H1 (cell line): ENCODE measurements around the gene SLC38A10. TPM values are rescaled to one million over a fixed set of nuclear protein-coding genes. Genes with fewer than 3 reads are reported as not detected.

Source experiments
- GABPA ChIP-seq: IDR thresholded peaks from 2 replicates; pipeline ENCODE4 v1.6.1; 2011; ENCODE audit warnings: mild to moderate bottlenecking, low read length, moderate library complexity, borderline replicate concordance; ENCODE audit not compliant: insufficient read depth
- POLR2A ChIP-seq, 2 experiments: IDR thresholded peaks; 1 replicate in 1 of 2; 2 replicates in 1 of 2; pipeline ENCODE4 v1.6.1; 2011; ENCODE audit warnings: low read depth in 2 of 2, low read length in 2 of 2, mild to moderate bottlenecking in 2 of 2; ENCODE audit errors: control extremely low read depth in 1 of 2
- POLR2AphosphoS5 ChIP-seq: IDR thresholded peaks from 2 replicates; pipeline ENCODE4 v1.6.1; 2011; ENCODE audit warnings: low read depth, low read length
- RXRA ChIP-seq: IDR thresholded peaks from 2 replicates; pipeline ENCODE4 v1.6.1; 2011; ENCODE audit warnings: low read depth, mild to moderate bottlenecking, low read length, moderate library complexity; ENCODE audit not compliant: insufficient read depth
- SIRT6 ChIP-seq: IDR thresholded peaks from one replicate; pipeline ENCODE4 v1.7.1; 2012; ENCODE audit warnings: low read length, inconsistent platforms
- SP1 ChIP-seq: IDR thresholded peaks from 2 replicates; pipeline ENCODE4 v1.6.1; 2011; ENCODE audit warnings: low read depth, low read length
- SP2 ChIP-seq: IDR thresholded peaks from 2 replicates; pipeline ENCODE4 v1.6.1; 2012; ENCODE audit warnings: mild to moderate bottlenecking, low read length, inconsistent platforms
- TCF12 ChIP-seq: IDR thresholded peaks from 2 replicates; pipeline ENCODE4 v1.6.1; 2011; ENCODE audit warnings: low read depth, mild to moderate bottlenecking, low read length
- YY1 ChIP-seq: IDR thresholded peaks from 2 replicates; pipeline ENCODE4 v1.6.1; 2011; ENCODE audit warnings: low read depth, mild to moderate bottlenecking, low read length
- polyA plus RNA-seq, 7 experiments: library from polyadenylated mRNA; depleted of rRNA in 3 of 7; stranded (reverse) in 5 of 7; unstranded in 2 of 7; fragments of >200 nt in 5 of 7; fragments of 200-250 nt in 2 of 7; gene quantifications; 1 replicate in 5 of 7; 2 replicates in 1 of 7; 4 replicates in 1 of 7; pipeline versions ENCODE4 v1.2.1 to v1.2.3, GENCODE V29; 2011 to 2013; ENCODE audit warnings: missing spikeins in 2 of 7, mixed read lengths in 2 of 7
- total RNA-seq: library from RNA; stranded (reverse); fragmentation: NEBNext Ultra II Directional; extraction: Animal tissue kit (Norgen Biotek cat#: 25700); gene quantifications from 2 replicates; pipeline ENCODE4 v1.2.1, GENCODE V29; 2021
- TF ChIP-seq, protein P1 (sequence below): fragments of 300-600 bp; sonication (generic); IDR thresholded peaks from 2 replicates; pipeline ENCODE4 v1.7.1; 2012; ENCODE audit warnings: low read length, moderate library complexity, mild to moderate bottlenecking, inconsistent platforms; ENCODE audit not compliant: insufficient replicate concordance
- TF ChIP-seq, protein P2 (sequence below): IDR thresholded peaks from 2 replicates; pipeline ENCODE4 v1.6.1; 2012; ENCODE audit warnings: inconsistent platforms

SLC38A10 gene
- total and polyA plus RNA-seq, 2 of the 8 experiments (the other 6 are each of a cell fraction or from before 2014, with no cell fraction given) = 26.4 to 41.0 TPM

DNA sequence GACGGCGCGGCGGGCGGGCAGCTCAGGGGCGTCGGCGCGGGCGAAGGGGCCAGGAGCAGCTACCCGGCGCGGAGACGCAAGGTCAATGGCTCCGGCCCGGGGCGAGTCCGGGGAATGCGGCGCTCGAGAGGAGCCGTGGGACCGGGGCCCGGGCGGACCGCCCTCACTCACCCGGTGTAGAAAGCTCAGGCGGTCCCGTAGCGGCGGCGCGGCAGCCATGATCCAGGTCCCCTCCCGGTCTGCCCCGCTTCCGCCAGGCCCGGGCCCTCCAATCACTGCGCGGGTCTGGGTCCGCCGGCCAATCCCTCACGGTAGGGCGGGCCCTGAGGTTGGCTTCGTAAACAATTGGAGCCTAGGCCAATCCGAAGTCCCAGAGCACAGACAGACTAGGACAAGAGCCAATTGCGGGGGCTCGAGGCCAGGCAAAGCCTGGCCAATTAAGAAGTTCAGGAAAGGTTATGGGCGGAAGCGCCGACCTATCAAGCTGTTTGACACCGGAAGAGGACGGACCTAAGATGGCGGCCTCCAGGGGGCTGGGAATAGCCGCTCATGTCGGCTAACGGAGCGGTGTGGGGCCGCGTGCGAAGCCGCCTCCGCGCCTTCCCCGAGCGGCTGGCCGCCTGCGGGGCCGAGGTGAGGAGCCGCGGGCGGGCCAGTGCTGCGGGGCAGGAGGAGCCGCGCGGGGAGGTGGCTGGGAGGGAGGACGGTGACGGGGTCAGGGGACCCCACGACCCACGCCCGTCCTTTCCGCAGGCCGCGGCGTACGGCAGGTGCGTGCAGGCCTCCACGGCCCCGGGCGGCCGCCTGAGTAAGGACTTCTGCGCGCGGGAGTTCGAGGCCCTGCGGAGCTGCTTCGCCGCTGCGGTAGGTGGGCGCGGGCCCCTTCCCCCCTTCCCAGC, 56.0 kb downstream of the SLC38A10 start, which contains the start of the genes NDUFAF8 and TEPSIN (continued):
- TF ChIP-seq, protein P1, sequence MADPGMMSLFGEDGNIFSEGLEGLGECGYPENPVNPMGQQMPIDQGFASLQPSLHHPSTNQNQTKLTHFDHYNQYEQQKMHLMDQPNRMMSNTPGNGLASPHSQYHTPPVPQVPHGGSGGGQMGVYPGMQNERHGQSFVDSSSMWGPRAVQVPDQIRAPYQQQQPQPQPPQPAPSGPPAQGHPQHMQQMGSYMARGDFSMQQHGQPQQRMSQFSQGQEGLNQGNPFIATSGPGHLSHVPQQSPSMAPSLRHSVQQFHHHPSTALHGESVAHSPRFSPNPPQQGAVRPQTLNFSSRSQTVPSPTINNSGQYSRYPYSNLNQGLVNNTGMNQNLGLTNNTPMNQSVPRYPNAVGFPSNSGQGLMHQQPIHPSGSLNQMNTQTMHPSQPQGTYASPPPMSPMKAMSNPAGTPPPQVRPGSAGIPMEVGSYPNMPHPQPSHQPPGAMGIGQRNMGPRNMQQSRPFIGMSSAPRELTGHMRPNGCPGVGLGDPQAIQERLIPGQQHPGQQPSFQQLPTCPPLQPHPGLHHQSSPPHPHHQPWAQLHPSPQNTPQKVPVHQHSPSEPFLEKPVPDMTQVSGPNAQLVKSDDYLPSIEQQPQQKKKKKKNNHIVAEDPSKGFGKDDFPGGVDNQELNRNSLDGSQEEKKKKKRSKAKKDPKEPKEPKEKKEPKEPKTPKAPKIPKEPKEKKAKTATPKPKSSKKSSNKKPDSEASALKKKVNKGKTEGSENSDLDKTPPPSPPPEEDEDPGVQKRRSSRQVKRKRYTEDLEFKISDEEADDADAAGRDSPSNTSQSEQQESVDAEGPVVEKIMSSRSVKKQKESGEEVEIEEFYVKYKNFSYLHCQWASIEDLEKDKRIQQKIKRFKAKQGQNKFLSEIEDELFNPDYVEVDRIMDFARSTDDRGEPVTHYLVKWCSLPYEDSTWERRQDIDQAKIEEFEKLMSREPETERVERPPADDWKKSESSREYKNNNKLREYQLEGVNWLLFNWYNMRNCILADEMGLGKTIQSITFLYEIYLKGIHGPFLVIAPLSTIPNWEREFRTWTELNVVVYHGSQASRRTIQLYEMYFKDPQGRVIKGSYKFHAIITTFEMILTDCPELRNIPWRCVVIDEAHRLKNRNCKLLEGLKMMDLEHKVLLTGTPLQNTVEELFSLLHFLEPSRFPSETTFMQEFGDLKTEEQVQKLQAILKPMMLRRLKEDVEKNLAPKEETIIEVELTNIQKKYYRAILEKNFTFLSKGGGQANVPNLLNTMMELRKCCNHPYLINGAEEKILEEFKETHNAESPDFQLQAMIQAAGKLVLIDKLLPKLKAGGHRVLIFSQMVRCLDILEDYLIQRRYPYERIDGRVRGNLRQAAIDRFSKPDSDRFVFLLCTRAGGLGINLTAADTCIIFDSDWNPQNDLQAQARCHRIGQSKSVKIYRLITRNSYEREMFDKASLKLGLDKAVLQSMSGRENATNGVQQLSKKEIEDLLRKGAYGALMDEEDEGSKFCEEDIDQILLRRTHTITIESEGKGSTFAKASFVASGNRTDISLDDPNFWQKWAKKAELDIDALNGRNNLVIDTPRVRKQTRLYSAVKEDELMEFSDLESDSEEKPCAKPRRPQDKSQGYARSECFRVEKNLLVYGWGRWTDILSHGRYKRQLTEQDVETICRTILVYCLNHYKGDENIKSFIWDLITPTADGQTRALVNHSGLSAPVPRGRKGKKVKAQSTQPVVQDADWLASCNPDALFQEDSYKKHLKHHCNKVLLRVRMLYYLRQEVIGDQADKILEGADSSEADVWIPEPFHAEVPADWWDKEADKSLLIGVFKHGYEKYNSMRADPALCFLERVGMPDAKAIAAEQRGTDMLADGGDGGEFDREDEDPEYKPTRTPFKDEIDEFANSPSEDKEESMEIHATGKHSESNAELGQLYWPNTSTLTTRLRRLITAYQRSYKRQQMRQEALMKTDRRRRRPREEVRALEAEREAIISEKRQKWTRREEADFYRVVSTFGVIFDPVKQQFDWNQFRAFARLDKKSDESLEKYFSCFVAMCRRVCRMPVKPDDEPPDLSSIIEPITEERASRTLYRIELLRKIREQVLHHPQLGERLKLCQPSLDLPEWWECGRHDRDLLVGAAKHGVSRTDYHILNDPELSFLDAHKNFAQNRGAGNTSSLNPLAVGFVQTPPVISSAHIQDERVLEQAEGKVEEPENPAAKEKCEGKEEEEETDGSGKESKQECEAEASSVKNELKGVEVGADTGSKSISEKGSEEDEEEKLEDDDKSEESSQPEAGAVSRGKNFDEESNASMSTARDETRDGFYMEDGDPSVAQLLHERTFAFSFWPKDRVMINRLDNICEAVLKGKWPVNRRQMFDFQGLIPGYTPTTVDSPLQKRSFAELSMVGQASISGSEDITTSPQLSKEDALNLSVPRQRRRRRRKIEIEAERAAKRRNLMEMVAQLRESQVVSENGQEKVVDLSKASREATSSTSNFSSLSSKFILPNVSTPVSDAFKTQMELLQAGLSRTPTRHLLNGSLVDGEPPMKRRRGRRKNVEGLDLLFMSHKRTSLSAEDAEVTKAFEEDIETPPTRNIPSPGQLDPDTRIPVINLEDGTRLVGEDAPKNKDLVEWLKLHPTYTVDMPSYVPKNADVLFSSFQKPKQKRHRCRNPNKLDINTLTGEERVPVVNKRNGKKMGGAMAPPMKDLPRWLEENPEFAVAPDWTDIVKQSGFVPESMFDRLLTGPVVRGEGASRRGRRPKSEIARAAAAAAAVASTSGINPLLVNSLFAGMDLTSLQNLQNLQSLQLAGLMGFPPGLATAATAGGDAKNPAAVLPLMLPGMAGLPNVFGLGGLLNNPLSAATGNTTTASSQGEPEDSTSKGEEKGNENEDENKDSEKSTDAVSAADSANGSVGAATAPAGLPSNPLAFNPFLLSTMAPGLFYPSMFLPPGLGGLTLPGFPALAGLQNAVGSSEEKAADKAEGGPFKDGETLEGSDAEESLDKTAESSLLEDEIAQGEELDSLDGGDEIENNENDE = no peak
- TF ChIP-seq SP1 (peak; percentile 100), YY1 (peak; percentile 97), SIRT6 (no peak), TCF12 (no peak), GABPA (peak; percentile 84; the same call in 1 of the 2 replicates), POLR2A (IDR thresholded peaks at IDR 0.05; ENCODE audit: control extremely low read depth in 1 of 2, low read depth in 2 of 2, low read length in 2 of 2) (peak in 1 of 2 experiments; percentile 47; a peak in 2 of 3 replicates), POLR2AphosphoS5 (peak; percentile 14), RXRA (no peak), SP2 (peak; percentile 96)
- TF ChIP-seq, protein P2, sequence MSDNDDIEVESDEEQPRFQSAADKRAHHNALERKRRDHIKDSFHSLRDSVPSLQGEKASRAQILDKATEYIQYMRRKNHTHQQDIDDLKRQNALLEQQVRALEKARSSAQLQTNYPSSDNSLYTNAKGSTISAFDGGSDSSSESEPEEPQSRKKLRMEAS = no peak; the same call in 1 of the 2 replicates
